Putamen (tissue), 1 donor: ENCODE data around the gene VPS13D.
"Not testable (repeated sequence)": the region's sequence is repeated elsewhere in the genome, so short reads cannot be mapped to it uniquely, and the experiment has no call there.

ENCODE experiments used
- DNase-seq: peaks from one replicate; pipeline ENCODE4 v3.0.0-alpha.2; 2016; ENCODE audit warnings: low spot score

The VPS13D gene

GRCh38 chr1:12515234-12515633 lies 285.4 kb downstream of the VPS13D start:
- DNase-seq, result no peak

- no peak for DNase-seq
Measured at GRCh38 chr1:12516741-12517140, 286.9 kb downstream of the VPS13D start.

GRCh38 chr1:12518931-12519692 lies 289.3 kb downstream of the VPS13D start:
- DNase-seq, result no peak

- DNase-seq, result no peak
Measured at GRCh38 chr1:12519693-12520364, 290.0 kb downstream of the VPS13D start.

- DNase-seq, result no peak
Measured at GRCh38 chr1:12521096-12521495, 291.3 kb downstream of the VPS13D start.

- DNase-seq, result not testable (repeated sequence)
Measured at GRCh38 chr1:12522780-12523179, 292.9 kb downstream of the VPS13D start.

GRCh38 chr1:12524266-12524665 lies 294.4 kb downstream of the VPS13D start:
- DNase-seq, result no peak

- no peak for DNase-seq
Measured at GRCh38 chr1:12525311-12526181, 295.7 kb downstream of the VPS13D start.

GRCh38 chr1:12527564-12527963 lies 297.7 kb downstream of the VPS13D start:
- DNase-seq, result no peak

- DNase-seq, result no peak
Measured at GRCh38 chr1:12528021-12528852, 298.4 kb downstream of the VPS13D start.

GRCh38 chr1:12529640-12530174 lies 299.9 kb downstream of the VPS13D start:
- no peak for DNase-seq

- no peak for DNase-seq
Measured at GRCh38 chr1:12530462-12531178, 300.8 kb downstream of the VPS13D start.

GRCh38 chr1:12531179-12531499 lies 301.3 kb downstream of the VPS13D start:
- DNase-seq, result no peak

GRCh38 chr1:12532405-12533315 lies 302.8 kb downstream of the VPS13D start:
- DNase-seq, result no peak

GRCh38 chr1:12536023-12536639 lies 306.3 kb downstream of the VPS13D start:
- no peak for DNase-seq

- no peak for DNase-seq
Measured at GRCh38 chr1:12537294-12537693, 307.5 kb downstream of the VPS13D start.

GRCh38 chr1:12537906-12538461 lies 308.2 kb downstream of the VPS13D start:
- no peak for DNase-seq

GRCh38 chr1:12538536-12538935 lies 308.7 kb downstream of the VPS13D start:
- DNase-seq, result not testable (repeated sequence)

- no peak for DNase-seq
Measured at GRCh38 chr1:12539320-12539704, 309.5 kb downstream of the VPS13D start.
